ENCODE data around the gene BBS9.
"Not testable (repeated sequence)": the region's sequence is repeated elsewhere in the genome, so short reads cannot be mapped to it uniquely, and the experiment has no call there.

The BBS9 gene

GRCh38 chr7:33243319-33243881 is 114.0 kb downstream of the BBS9 start:
- in situ Hi-C loops (cut with HindIII; ENCODE audit: low pct_ligation_motif_present, low pct_unique_long_range_greater_than_20kb, low sequenced_read_pairs) = no loop called here
- DNase-seq = peak; percentile 69

GRCh38 chr7:33248671-33249070 is 119.3 kb downstream of the BBS9 start:
- in situ Hi-C loops (cut with HindIII; ENCODE audit: low pct_ligation_motif_present, low pct_unique_long_range_greater_than_20kb, low sequenced_read_pairs) = no loop called here
- no peak for DNase-seq

DNA sequence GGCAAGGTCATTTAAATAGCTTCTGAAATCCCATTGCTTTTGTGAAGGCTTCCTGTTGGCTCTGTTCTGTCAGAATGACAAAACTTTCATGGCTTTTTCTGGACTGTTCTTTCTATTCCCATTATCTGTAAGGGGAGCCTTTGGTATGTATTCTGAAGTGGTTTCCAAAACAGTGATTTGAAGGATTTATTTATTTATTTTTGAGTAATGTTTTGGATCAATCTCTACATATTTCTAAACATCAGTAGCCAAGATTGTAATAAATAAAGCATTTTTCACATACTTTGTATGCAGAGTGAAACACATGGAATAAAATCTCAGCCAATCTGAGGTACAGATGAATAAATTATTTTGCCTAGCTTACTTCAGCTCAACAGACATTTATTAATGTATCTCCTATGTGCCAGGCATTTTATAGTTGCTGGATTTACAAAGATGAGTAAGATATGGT is 121.1 kb downstream of the BBS9 start:
- in situ Hi-C loops (cut with HindIII; ENCODE audit: low pct_ligation_motif_present, low pct_unique_long_range_greater_than_20kb, low sequenced_read_pairs) = no loop called here
- no peak for DNase-seq

DNA sequence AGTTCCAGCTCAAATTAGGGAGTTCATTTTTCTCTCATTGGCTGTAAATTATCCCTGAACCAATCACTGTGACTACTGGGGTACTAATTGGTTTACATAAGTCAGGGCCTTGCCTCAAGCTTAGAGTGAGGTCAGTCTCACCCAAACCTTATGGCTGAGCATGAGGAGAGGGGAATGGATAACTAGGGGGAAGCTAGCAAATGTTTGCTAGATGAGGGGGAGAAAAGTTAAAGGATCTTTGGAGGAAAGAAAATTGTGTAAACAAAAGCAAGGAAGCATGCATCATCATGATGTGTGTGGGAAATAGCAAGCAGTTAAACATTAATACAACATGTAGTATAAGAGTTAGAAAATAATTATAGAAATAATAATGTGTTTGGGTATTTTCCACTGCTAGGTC is 121.9 kb downstream of the BBS9 start:
- in situ Hi-C loops (cut with HindIII; ENCODE audit: low pct_ligation_motif_present, low pct_unique_long_range_greater_than_20kb, low sequenced_read_pairs) = no loop called here
- no peak for DNase-seq

- in situ Hi-C loops (cut with HindIII; ENCODE audit: low pct_ligation_motif_present, low pct_unique_long_range_greater_than_20kb, low sequenced_read_pairs) = no loop called here
- no peak for DNase-seq
Measured at GRCh38 chr7:33258491-33258951, 129.2 kb downstream of the BBS9 start.

DNA sequence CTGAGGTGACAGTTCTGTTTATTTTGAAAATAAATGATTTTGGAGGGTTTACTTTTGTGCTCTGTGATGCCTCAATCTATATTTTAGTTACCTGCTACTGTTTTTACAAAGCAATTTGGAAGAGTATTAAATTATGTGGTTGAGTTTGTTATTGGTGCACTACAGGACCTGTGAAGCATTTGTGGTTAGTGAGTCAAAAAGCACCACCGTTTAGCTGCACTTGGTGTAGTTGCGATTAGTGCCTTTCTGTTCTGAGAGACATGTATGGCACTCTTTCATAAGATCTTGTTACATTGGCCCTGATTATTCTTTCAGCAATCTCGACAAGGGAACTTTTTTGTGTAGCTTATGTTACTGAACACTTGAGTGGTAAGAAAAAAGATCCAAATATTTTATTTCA is 132.2 kb downstream of the BBS9 start:
- in situ Hi-C loops (cut with HindIII; ENCODE audit: low pct_ligation_motif_present, low pct_unique_long_range_greater_than_20kb, low sequenced_read_pairs) = no loop called here

GRCh38 chr7:33262476-33262875 is 133.1 kb downstream of the BBS9 start:
- no peak for DNase-seq

More for the DNA sequence above, 132.2 kb downstream of the BBS9 start:
- no peak for DNase-seq

GRCh38 chr7:33271839-33272371 is 142.5 kb downstream of the BBS9 start:
- DNase-seq; in situ Hi-C loops (cut with HindIII; ENCODE audit: low pct_ligation_motif_present, low pct_unique_long_range_greater_than_20kb, low sequenced_read_pairs): not testable (repeated sequence)

More at GRCh38 chr7:33262476-33262875, 133.1 kb downstream of the BBS9 start:
- in situ Hi-C loops (cut with HindIII; ENCODE audit: low pct_ligation_motif_present, low pct_unique_long_range_greater_than_20kb, low sequenced_read_pairs) = no loop called here

GRCh38 chr7:33273356-33273755 is 144.0 kb downstream of the BBS9 start:
- peak; percentile 27 for DNase-seq
- in situ Hi-C loops (cut with HindIII; ENCODE audit: low pct_ligation_motif_present, low pct_unique_long_range_greater_than_20kb, low sequenced_read_pairs) = no loop called here

- in situ Hi-C loops (cut with HindIII; ENCODE audit: low pct_ligation_motif_present, low pct_unique_long_range_greater_than_20kb, low sequenced_read_pairs) = no loop called here
- DNase-seq = no peak
Measured at GRCh38 chr7:33276325-33276724, 147.0 kb downstream of the BBS9 start.

DNA sequence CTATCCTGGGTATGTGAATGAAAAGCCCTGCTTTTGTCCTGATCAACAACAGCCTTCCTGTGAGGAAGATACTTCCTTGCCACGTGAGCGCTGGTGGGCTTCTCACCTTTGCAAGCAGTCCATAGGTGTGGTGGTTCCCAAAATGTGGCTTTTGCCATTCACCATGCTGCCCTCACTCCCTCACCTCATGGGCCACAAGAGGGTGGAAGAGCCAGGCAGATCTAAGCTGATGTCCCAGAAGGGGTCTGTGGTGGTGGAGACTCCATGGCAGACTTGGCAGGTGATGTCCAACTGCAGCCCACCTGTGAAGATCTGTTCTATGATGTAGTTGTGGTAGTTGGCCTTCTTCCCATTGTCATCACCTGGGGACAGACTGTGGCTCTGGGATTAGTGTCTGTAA is 147.4 kb downstream of the BBS9 start:
- in situ Hi-C loops (cut with HindIII; ENCODE audit: low pct_ligation_motif_present, low pct_unique_long_range_greater_than_20kb, low sequenced_read_pairs) = no loop called here
- no peak for DNase-seq

DNA sequence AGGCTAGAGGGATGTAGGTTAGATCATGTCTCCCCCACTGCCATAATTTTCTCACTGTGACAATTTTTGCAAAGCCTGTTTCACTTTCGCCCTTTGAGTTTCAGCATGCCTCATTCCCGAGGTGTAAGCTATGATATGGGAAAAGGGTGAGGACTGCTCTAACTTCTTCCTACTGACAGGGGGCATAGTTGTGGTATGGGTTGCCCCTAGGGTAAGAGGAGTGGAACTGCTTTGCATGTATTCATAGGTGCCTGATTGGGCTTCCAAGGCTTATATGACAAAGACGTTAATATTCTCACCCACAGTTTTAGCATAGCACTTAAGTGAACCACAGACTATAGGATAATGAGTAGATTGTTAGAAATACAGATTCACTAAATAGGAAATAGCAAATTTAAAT is 148.7 kb downstream of the BBS9 start:
- no peak for DNase-seq
- in situ Hi-C loops (cut with HindIII; ENCODE audit: low pct_ligation_motif_present, low pct_unique_long_range_greater_than_20kb, low sequenced_read_pairs) = no loop called here

GRCh38 chr7:33286501-33286900 is 157.1 kb downstream of the BBS9 start:
- in situ Hi-C loops (cut with HindIII; ENCODE audit: low pct_ligation_motif_present, low pct_unique_long_range_greater_than_20kb, low sequenced_read_pairs) = no loop called here
- DNase-seq = no peak

- in situ Hi-C loops (cut with HindIII; ENCODE audit: low pct_ligation_motif_present, low pct_unique_long_range_greater_than_20kb, low sequenced_read_pairs) = no loop called here
- no peak for DNase-seq
Measured at GRCh38 chr7:33287738-33288137, 158.4 kb downstream of the BBS9 start.

GRCh38 chr7:33298848-33299247 is 169.5 kb downstream of the BBS9 start:
- DNase-seq = no peak
- in situ Hi-C loops (cut with HindIII; ENCODE audit: low pct_ligation_motif_present, low pct_unique_long_range_greater_than_20kb, low sequenced_read_pairs) = no loop called here

DNA sequence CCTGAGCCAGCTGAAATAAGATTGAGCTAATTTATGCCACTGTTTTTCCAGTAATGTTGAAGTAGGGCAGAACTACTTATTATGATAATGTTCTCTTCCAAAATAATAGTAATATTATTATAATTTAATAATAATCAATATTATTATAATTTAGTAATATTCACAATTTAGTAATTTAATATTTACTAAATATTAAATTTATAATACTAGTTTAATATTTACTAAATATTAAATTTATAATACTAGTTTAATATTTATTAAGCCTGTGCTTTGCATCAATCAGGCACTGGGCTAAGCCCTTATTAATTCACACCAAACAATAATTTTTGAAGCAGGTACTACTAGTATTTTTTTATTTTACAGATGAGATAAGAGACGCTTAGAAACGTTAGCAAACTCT is 170.1 kb downstream of the BBS9 start:
- DNase-seq = no peak
- in situ Hi-C loops (cut with HindIII; ENCODE audit: low pct_ligation_motif_present, low pct_unique_long_range_greater_than_20kb, low sequenced_read_pairs) = no loop called here

- in situ Hi-C loops (cut with HindIII; ENCODE audit: low pct_ligation_motif_present, low pct_unique_long_range_greater_than_20kb, low sequenced_read_pairs) = no loop called here
- no peak for DNase-seq
Measured at GRCh38 chr7:33300131-33300530, 170.8 kb downstream of the BBS9 start.

GRCh38 chr7:33300742-33301141 is 171.4 kb downstream of the BBS9 start:
- DNase-seq = no peak
- in situ Hi-C loops (cut with HindIII; ENCODE audit: low pct_ligation_motif_present, low pct_unique_long_range_greater_than_20kb, low sequenced_read_pairs) = no loop called here

GRCh38 chr7:33303978-33304557 is 174.7 kb downstream of the BBS9 start:
- DNase-seq; in situ Hi-C loops (cut with HindIII; ENCODE audit: low pct_ligation_motif_present, low pct_unique_long_range_greater_than_20kb, low sequenced_read_pairs): not testable (repeated sequence)

- DNase-seq = no peak
- in situ Hi-C loops (cut with HindIII; ENCODE audit: low pct_ligation_motif_present, low pct_unique_long_range_greater_than_20kb, low sequenced_read_pairs) = no loop called here
Measured at GRCh38 chr7:33307205-33307604, 177.8 kb downstream of the BBS9 start.
